Natural killer cell (primary cell): ENCODE results near the gene EXOC4. TPM values are rescaled to one million over a fixed set of nuclear protein-coding genes. Genes with fewer than 3 reads are reported as not detected.
"Not testable (repeated sequence)": the region's sequence is repeated elsewhere in the genome, so short reads cannot be mapped to it uniquely, and the experiment has no call there.

ENCODE experiments used
- ATAC-seq, 3 donors: fragments of 150-1000 bp in 2 of 3; fragments of 200-7000 bp in 1 of 3; cut with Tn5 transposase; 1 replicate in 1 of 3; 2 replicates in 2 of 3; pipeline ENCODE4 v1.10.0; 2021; ENCODE audit warnings: mild to moderate bottlenecking in 2 of 3, moderate library complexity in 2 of 3
- DNase-seq, 2 donors: peaks; one replicate each; pipeline versions ENCODE4 v3.0.0 to v3.0.0-alpha.2; 2013 to 2021; ENCODE audit warnings: mixed read lengths in 1 of 2
- H3K27ac ChIP-seq: one replicate; pipeline ENCODE4 v1.5.1; 2013; ENCODE audit warnings: mild to moderate bottlenecking, low read length
- H3K27me3 ChIP-seq: one replicate; pipeline ENCODE4 v1.6.1; 2013; ENCODE audit warnings: low read length; ENCODE audit not compliant: control insufficient read depth, insufficient read depth
- H3K36me3 ChIP-seq: one replicate; pipeline ENCODE4 v1.6.1; 2013; ENCODE audit warnings: low read length; ENCODE audit not compliant: control insufficient read depth, insufficient read depth
- H3K4me1 ChIP-seq: one replicate; pipeline ENCODE4 v1.6.1; 2013; ENCODE audit warnings: low read length; ENCODE audit not compliant: control insufficient read depth, insufficient read depth
- H3K4me3 ChIP-seq: one replicate; pipeline ENCODE4 v1.5.1; 2013; ENCODE audit warnings: low read length
- H3K9me3 ChIP-seq: one replicate; pipeline ENCODE4 v1.6.1; 2013; ENCODE audit warnings: low read length; ENCODE audit not compliant: control insufficient read depth, insufficient read depth
- H3K27ac Mint-ChIP-seq, 2 donors: one replicate each; pipeline ENCODE4 v1.8.0; 2022; ENCODE audit warnings: mild to moderate bottlenecking in 2 of 2, mixed read lengths in 2 of 2, moderate library complexity in 1 of 2
- H3K27me3 Mint-ChIP-seq, 2 donors: one replicate each; pipeline ENCODE4 v1.8.0; 2022; ENCODE audit warnings: low read depth in 2 of 2, mixed read lengths in 2 of 2
- H3K36me3 Mint-ChIP-seq: one replicate; pipeline ENCODE4 v1.8.0; 2022; ENCODE audit warnings: mixed read lengths
- H3K4me1 Mint-ChIP-seq, 2 donors: one replicate each; pipeline ENCODE4 v1.8.0; 2022; ENCODE audit warnings: mixed read lengths in 2 of 2
- H3K4me3 Mint-ChIP-seq: one replicate; pipeline ENCODE4 v1.8.0; 2022; ENCODE audit warnings: mild to moderate bottlenecking, moderate library complexity, mixed read lengths
- H3K9me3 Mint-ChIP-seq, 2 donors: one replicate each; pipeline ENCODE4 v1.8.0; 2022; ENCODE audit warnings: mixed read lengths in 2 of 2
- WGBS: methylation state at CpG from one replicate; pipeline ENCODE4 v1.1.7; 2013; ENCODE audit warnings: missing lambda C conversion rate; ENCODE audit not compliant: insufficient coverage; 5-methylcytosine and 5-hydroxymethylcytosine counted together
- intact Hi-C: fragments of 100-400 bp; cut with micrococcal nuclease; formaldehyde crosslinking; loops from one replicate; pipeline ENCODE4 v1.14.2; 2022
- total RNA-seq, 4 donors: library from RNA; stranded (reverse); fragments of 120-200 nt in 1 of 4; gene quantifications; one replicate each; pipeline versions ENCODE4 v1.2.3 to v1.2.4, GENCODE V29; 2013 to 2022
- TF ChIP-seq, protein P1 (sequence below): fragments of 200-600 bp; IDR thresholded peaks from one replicate; pipeline ENCODE4 v1.8.0; 2022; ENCODE audit warnings: antibody characterized with exemption

Gene EXOC4
- total RNA-seq, 3 donors from 2014 or later (not counting 1 experiment from before 2014, with no cell fraction given), result 105 to 148 (median 123) TPM

- no peaks in the 10 kb centered on the region for H3K36me3 Mint-ChIP-seq
Observed at GRCh38 chr7:133642907-133643306, 390.0 kb downstream of the EXOC4 start.

GRCh38 chr7:133643652-133644051 lies 390.8 kb downstream of the EXOC4 start:
- H3K36me3 ChIP-seq, H3K27ac Mint-ChIP-seq, H3K4me3 ChIP-seq, H3K27ac ChIP-seq, H3K27me3 ChIP-seq, DNase-seq, ATAC-seq, intact Hi-C loops, H3K4me1 ChIP-seq, H3K27me3 Mint-ChIP-seq, H3K4me3 Mint-ChIP-seq, H3K36me3 Mint-ChIP-seq, H3K9me3 ChIP-seq, H3K9me3 Mint-ChIP-seq: not testable (repeated sequence)
- 67% methylated on average over 3 of the region's 5 CpGs for WGBS
- H3K4me1 Mint-ChIP-seq, result peaks cover 0 to 16% of the 10 kb centered on the region in 2 donors

More at GRCh38 chr7:133642907-133643306, 390.0 kb downstream of the EXOC4 start:
- no peaks in the 10 kb centered on the region for H3K36me3 ChIP-seq
- Mint-ChIP-seq H3K4me1 (peaks cover 0 to 16% of the 10 kb centered on the region in 2 donors), H3K4me3 (no peak overlapping the region), H3K9me3 (no peaks in the 10 kb centered on the region), H3K27ac (no peak overlapping the region), H3K27me3 (no peaks in the 10 kb centered on the region)
- TF ChIP-seq, protein P1, sequence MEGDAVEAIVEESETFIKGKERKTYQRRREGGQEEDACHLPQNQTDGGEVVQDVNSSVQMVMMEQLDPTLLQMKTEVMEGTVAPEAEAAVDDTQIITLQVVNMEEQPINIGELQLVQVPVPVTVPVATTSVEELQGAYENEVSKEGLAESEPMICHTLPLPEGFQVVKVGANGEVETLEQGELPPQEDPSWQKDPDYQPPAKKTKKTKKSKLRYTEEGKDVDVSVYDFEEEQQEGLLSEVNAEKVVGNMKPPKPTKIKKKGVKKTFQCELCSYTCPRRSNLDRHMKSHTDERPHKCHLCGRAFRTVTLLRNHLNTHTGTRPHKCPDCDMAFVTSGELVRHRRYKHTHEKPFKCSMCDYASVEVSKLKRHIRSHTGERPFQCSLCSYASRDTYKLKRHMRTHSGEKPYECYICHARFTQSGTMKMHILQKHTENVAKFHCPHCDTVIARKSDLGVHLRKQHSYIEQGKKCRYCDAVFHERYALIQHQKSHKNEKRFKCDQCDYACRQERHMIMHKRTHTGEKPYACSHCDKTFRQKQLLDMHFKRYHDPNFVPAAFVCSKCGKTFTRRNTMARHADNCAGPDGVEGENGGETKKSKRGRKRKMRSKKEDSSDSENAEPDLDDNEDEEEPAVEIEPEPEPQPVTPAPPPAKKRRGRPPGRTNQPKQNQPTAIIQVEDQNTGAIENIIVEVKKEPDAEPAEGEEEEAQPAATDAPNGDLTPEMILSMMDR, result no peak
- H3K4me1 ChIP-seq, result no peaks in the 10 kb centered on the region
- DNase-seq (no peak), ATAC-seq (no peak)
- H3K27ac ChIP-seq, result no peak overlapping the region
- 90% methylated on average over 2 of the region's 2 CpGs for WGBS
- intact Hi-C loops, result no loop called here
- H3K27me3 ChIP-seq, result no peaks in the 10 kb centered on the region
- no peak overlapping the region for H3K4me3 ChIP-seq
- H3K9me3 ChIP-seq, result no peaks in the 10 kb centered on the region

GRCh38 chr7:133645884-133646391 lies 393.1 kb downstream of the EXOC4 start:
- Mint-ChIP-seq H3K27ac (no peak overlapping the region), H3K27me3 (no peaks in the 10 kb centered on the region)

GRCh38 chr7:133646472-133647315 lies 393.8 kb downstream of the EXOC4 start:
- Histone ChIP-seq H3K27me3 (no peaks in the 10 kb centered on the region), H3K4me1 (no peaks in the 10 kb centered on the region), H3K27ac (no peak overlapping the region), H3K4me3 (no peak overlapping the region), H3K36me3 (no peaks in the 10 kb centered on the region), H3K9me3 (no peaks in the 10 kb centered on the region)
- no peaks in the 10 kb centered on the region for H3K27me3 Mint-ChIP-seq
- TF ChIP-seq, protein P1, result no peak
- H3K9me3 Mint-ChIP-seq, result no peaks in the 10 kb centered on the region
- no peak overlapping the region for H3K27ac Mint-ChIP-seq
- DNase-seq, result no peak
- H3K4me1 Mint-ChIP-seq, result peaks cover 5 to 16% of the 10 kb centered on the region in 2 donors
- H3K36me3 Mint-ChIP-seq, result no peaks in the 10 kb centered on the region
- no peak overlapping the region for H3K4me3 Mint-ChIP-seq
- intact Hi-C loops, result no loop called here
- ATAC-seq, result no peak
- 96% methylated on average over 6 of the region's 7 CpGs for WGBS

More at GRCh38 chr7:133645884-133646391, 393.1 kb downstream of the EXOC4 start:
- 70% methylated on average over 2 of the region's 2 CpGs for WGBS
- Mint-ChIP-seq H3K4me3 (no peak overlapping the region), H3K36me3 (no peaks in the 10 kb centered on the region), H3K4me1 (peaks cover 5 to 16% of the 10 kb centered on the region in 2 donors), H3K9me3 (no peaks in the 10 kb centered on the region)
- Histone ChIP-seq H3K9me3 (no peaks in the 10 kb centered on the region), H3K27ac (no peak overlapping the region), H3K4me1 (no peaks in the 10 kb centered on the region), H3K36me3 (no peaks in the 10 kb centered on the region), H3K4me3 (no peak overlapping the region), H3K27me3 (no peaks in the 10 kb centered on the region)
- TF ChIP-seq, protein P1, result no peak
- ATAC-seq (no peak), DNase-seq (no peak)
- intact Hi-C loops, result no loop called here
